ENCODE measurements around the gene ASMTL.
"Not testable (repeated sequence)": the region's sequence is repeated elsewhere in the genome, so short reads cannot be mapped to it uniquely, and the experiment has no call there.

The ASMTL gene

DNA sequence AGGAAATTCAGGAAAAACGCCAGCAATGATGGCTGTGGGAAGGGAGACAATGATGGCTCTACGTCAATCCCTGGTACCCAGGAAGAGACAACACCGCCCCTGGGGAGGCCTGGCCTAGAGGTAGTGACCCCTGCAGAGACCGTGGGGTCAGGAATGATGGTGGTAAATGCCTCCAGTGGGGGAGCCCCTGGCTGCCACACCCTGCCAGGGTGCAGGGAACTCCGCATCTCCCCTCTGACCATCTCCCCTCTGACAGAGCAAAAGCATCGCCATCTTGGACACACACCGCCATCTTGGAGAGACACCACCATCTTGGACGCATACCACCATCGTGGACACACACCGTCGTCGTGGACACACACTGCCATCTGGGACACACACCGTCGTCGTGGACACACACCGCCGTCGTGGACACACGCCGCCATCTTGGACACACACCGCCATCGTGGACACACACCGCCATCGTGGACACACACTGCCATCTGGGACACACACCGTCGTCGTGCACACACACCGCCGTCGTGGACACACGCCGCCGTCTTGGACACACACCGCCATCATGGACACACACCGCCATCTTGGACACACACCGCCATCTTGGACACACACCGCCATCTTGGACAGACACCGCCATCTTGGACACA lies 9.9 kb downstream of the ASMTL start:
- Histone ChIP-seq H3K4me1 (ENCODE audit: control insufficient read depth, insufficient read depth, low read length) (no peaks in the 10 kb centered on the region), H3K27me3 (replicated peaks; ENCODE audit: control insufficient read depth, insufficient read depth, low read length) (no peaks in the 10 kb centered on the region)

DNA sequence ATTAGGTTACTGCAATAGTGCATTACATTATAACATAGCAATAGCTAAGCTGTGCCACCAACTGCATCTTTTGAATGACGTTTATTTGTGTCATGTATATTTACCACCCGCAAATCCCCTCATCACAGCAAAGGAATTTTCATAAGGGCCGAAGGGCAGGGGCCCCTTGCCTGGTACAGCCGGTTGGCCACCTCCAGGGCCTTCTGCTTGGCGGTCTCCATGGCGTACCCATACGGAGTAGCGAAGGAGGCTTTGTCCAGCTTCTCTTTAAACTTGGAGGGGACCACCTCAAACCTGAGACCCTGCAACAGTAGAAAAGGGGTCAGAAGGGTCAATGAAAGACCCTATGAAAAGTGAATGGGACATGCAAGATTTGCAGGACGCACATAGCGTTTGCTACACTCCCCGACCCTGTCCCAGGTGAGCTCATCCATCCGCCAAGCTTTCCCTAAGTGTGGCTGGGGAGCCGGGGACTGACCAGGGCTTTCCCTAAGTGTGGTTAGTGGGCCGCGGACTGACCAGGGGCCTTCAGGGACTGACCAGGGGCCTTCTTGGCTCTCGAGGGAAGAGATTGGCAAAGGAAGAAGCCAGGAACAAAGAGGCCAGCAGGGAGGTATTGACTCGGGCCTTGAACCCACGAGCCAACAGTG lies 10.6 kb downstream of the ASMTL start:
- DNase-seq (ENCODE audit: low read depth): no peak
- Histone ChIP-seq H3K4me3 (ENCODE audit: low read length) (no peak overlapping the region), H3K4me1 (ENCODE audit: control insufficient read depth, insufficient read depth, low read length) (no peaks in the 10 kb centered on the region), H3K36me3 (ENCODE audit: control insufficient read depth, insufficient read depth, low read length, severe bottlenecking) (peaks cover 24% of the 10 kb centered on the region), H3K9me3 (ENCODE audit: control insufficient read depth, low read length) (no peaks in the 10 kb centered on the region), H3K9ac (ENCODE audit: low read length) (no peak overlapping the region), H3K27me3 (replicated peaks; ENCODE audit: control insufficient read depth, insufficient read depth, low read length) (no peaks in the 10 kb centered on the region)

More for the DNA sequence above, 9.9 kb downstream of the ASMTL start:
- no peak for DNase-seq (ENCODE audit: low read depth)
- Histone ChIP-seq H3K9ac (ENCODE audit: low read length) (no peak overlapping the region), H3K9me3 (ENCODE audit: control insufficient read depth, low read length) (no peaks in the 10 kb centered on the region), H3K4me3 (ENCODE audit: low read length) (no peak overlapping the region), H3K36me3 (ENCODE audit: control insufficient read depth, insufficient read depth, low read length, severe bottlenecking) (peaks cover 23% of the 10 kb centered on the region)

DNA sequence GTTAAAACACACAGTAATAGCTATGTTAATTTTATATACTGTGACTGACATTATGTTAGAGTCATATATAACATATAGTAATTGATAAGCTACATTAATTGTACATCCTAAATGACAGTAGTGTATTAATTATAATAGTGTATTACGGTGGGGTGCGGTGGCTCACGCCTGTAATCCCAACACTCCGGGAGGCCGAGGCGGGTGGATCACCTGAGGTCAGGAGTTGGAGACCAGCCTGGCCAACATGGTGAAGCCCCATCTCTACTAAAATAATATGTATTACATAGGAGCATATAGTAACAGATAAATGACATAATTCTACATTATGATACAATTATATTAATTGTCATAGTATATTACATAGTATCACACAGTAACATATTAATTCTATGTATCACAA lies 12.2 kb downstream of the ASMTL start:
- peaks cover 35% of the 10 kb centered on the region for H3K36me3 ChIP-seq (ENCODE audit: control insufficient read depth, insufficient read depth, low read length, severe bottlenecking)
- no peak overlapping the region for H3K4me3 ChIP-seq (ENCODE audit: low read length)
- DNase-seq (ENCODE audit: low read depth): no peak
- H3K9ac ChIP-seq (ENCODE audit: low read length): no peak overlapping the region
- H3K27me3 ChIP-seq (replicated peaks; ENCODE audit: control insufficient read depth, insufficient read depth, low read length): no peaks in the 10 kb centered on the region
- no peaks in the 10 kb centered on the region for H3K4me1 ChIP-seq (ENCODE audit: control insufficient read depth, insufficient read depth, low read length)
- H3K9me3 ChIP-seq (ENCODE audit: control insufficient read depth, low read length): no peaks in the 10 kb centered on the region

DNA sequence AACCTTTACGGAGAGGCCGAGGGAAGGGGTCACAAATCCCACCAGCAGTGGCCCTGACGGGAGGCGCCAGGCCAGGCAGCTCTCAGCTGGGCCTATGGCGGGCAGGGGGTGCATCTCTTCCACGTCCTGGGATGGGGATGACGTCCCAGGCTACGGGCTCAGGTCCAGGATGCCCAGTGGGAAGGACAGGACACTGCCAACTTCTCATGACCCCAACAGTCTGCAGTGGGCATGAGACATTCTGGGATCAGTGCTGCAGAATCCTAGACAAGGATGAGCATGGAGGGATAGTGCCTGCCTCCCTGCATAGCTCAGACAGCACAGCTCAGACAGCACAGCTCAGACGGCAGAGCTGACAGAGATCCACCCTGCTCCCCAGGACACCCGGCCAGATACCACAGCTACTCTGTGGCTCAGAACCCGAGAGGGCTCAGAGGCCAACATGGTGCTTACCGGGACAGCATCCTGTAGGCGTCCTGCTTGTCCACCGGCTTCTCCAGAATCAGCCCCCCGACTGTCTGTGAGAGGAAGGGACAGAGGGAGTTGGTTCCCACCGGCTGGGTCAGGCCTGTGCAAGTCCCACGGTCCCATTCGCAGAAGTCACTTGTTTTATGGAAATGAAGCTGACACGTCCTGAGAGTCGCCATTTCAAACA lies 17.3 kb downstream of the ASMTL start:
- Histone ChIP-seq H3K36me3 (ENCODE audit: control insufficient read depth, insufficient read depth, low read length, severe bottlenecking) (peaks cover 32% of the 10 kb centered on the region), H3K4me3 (ENCODE audit: low read length) (no peak overlapping the region), H3K9ac (ENCODE audit: low read length) (no peak overlapping the region), H3K4me1 (ENCODE audit: control insufficient read depth, insufficient read depth, low read length) (no peaks in the 10 kb centered on the region), H3K27me3 (replicated peaks; ENCODE audit: control insufficient read depth, insufficient read depth, low read length) (no peaks in the 10 kb centered on the region), H3K9me3 (ENCODE audit: control insufficient read depth, low read length) (no peaks in the 10 kb centered on the region)
- no peak for DNase-seq (ENCODE audit: low read depth)

DNA sequence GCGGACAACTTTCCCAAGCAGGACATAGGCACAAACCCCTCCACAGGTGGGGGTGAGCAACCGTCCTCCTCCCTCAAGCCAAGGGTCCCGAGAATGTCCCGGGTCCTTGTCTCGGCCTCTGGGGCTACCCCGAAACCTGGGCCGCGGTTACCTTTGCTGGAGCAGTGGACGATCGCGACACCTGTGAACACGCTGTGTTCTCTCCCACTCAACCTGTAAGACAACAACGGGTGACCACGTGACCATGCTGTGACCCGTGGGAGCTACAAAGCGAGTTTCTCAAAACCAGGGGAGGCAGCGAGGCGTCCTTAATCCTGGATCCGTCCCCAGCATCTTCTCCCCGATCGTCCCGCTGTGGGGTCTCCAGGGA lies 17.9 kb downstream of the ASMTL start:
- DNase-seq (ENCODE audit: low read depth): no peak
- H3K4me1 ChIP-seq (ENCODE audit: control insufficient read depth, insufficient read depth, low read length): no peaks in the 10 kb centered on the region
- no peak overlapping the region for H3K4me3 ChIP-seq (ENCODE audit: low read length)
- no peaks in the 10 kb centered on the region for H3K27me3 ChIP-seq (replicated peaks; ENCODE audit: control insufficient read depth, insufficient read depth, low read length)
- no peaks in the 10 kb centered on the region for H3K9me3 ChIP-seq (ENCODE audit: control insufficient read depth, low read length)
- peaks cover 30% of the 10 kb centered on the region for H3K36me3 ChIP-seq (ENCODE audit: control insufficient read depth, insufficient read depth, low read length, severe bottlenecking)
- no peak overlapping the region for H3K9ac ChIP-seq (ENCODE audit: low read length)

DNA sequence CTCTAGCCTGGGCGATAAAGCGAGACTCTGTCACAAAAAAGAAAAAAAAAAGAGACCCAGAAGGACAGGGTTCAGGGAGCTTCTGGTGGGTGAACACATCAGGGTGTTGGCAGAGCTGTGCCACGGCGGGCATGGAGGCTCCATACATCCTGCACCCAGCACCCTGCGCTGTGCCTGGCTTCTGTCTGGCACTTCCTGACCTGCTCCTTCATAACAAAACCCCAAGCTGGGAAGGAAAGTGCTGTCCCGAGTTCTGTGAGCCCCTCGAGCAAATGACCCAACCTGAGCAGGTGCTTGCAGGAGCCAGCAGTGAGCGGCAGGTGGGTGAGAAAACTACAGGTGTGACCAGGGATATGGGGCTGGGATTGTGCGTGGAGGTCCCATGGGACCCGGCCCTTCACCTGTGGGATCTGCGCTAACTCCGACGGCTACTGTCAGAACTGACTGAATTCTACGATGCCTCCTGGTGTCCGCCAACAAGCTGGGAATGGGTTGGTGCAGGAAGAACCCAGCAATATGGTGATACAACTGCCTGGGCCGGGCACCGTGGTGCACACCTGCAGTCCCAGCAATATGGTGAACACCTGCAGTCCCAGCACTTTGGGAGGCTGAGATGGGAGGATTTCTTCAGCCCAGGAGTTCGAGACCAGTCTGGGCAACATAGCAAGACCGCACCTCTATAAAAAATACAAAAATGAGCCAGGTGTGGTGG lies 18.9 kb downstream of the ASMTL start:
- no peak overlapping the region for H3K4me3 ChIP-seq (ENCODE audit: low read length)
- H3K36me3 ChIP-seq (ENCODE audit: control insufficient read depth, insufficient read depth, low read length, severe bottlenecking): peaks cover 27% of the 10 kb centered on the region
- no peak overlapping the region for H3K9ac ChIP-seq (ENCODE audit: low read length)
- no peaks in the 10 kb centered on the region for H3K27me3 ChIP-seq (replicated peaks; ENCODE audit: control insufficient read depth, insufficient read depth, low read length)
- DNase-seq (ENCODE audit: low read depth): no peak
- H3K9me3 ChIP-seq (ENCODE audit: control insufficient read depth, low read length): no peaks in the 10 kb centered on the region
- no peaks in the 10 kb centered on the region for H3K4me1 ChIP-seq (ENCODE audit: control insufficient read depth, insufficient read depth, low read length)

DNA sequence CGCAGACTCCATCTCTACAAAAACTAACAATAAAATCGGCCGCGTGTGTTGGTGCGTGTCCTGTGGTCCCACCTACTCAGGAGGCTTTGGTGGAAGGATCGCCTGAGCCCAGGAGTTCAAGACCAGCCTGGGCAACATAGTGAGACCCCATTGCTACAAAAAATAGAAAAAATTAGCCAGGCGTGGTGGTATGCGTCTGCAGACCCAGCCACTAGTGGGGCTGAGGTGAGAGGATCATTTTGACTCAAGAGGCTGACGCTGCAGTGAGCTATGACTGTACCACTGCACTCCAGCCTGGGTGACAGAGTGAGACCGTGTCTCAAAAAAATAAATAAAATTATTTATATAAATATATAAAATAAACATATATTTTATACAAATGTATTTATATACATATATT lies 22.3 kb downstream of the ASMTL start:
- H3K36me3 ChIP-seq (ENCODE audit: control insufficient read depth, insufficient read depth, low read length, severe bottlenecking): peaks cover 18% of the 10 kb centered on the region
- no peak for DNase-seq (ENCODE audit: low read depth)

DNA sequence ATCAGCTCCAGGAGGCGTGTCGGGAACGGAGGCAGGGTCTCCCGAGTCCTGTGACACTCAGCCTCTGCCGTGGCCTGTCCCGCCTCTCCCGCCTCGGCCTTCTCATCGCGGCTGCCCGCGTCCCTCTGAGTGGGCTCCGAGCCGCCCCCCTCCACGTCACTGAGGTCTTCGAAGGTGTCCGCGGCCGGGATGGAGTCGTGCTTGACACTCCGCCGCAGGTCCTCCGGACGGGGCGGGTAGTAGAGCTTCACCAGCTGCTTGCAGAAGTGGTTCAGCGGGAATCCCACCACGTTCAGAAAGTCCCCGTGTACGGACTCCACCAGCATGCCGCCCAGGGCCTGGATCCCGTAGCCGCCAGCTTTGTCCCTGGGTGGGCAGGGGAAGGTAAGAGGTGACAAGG lies 25.0 kb downstream of the ASMTL start:
- DNase-seq (ENCODE audit: low read depth): no peak
- Histone ChIP-seq H3K27me3 (replicated peaks; ENCODE audit: control insufficient read depth, insufficient read depth, low read length) (no peaks in the 10 kb centered on the region), H3K9me3 (ENCODE audit: control insufficient read depth, low read length) (no peaks in the 10 kb centered on the region), H3K4me1 (ENCODE audit: control insufficient read depth, insufficient read depth, low read length) (no peaks in the 10 kb centered on the region), H3K4me3 (ENCODE audit: low read length) (no peak overlapping the region), H3K36me3 (ENCODE audit: control insufficient read depth, insufficient read depth, low read length, severe bottlenecking) (peaks cover 24% of the 10 kb centered on the region), H3K9ac (ENCODE audit: low read length) (no peak overlapping the region)

More for the DNA sequence above, 22.3 kb downstream of the ASMTL start:
- Histone ChIP-seq H3K4me3 (ENCODE audit: low read length) (no peak overlapping the region), H3K4me1 (ENCODE audit: control insufficient read depth, insufficient read depth, low read length) (no peaks in the 10 kb centered on the region), H3K9ac (ENCODE audit: low read length) (no peak overlapping the region), H3K27me3 (replicated peaks; ENCODE audit: control insufficient read depth, insufficient read depth, low read length) (no peaks in the 10 kb centered on the region), H3K9me3 (ENCODE audit: control insufficient read depth, low read length) (no peaks in the 10 kb centered on the region)

DNA sequence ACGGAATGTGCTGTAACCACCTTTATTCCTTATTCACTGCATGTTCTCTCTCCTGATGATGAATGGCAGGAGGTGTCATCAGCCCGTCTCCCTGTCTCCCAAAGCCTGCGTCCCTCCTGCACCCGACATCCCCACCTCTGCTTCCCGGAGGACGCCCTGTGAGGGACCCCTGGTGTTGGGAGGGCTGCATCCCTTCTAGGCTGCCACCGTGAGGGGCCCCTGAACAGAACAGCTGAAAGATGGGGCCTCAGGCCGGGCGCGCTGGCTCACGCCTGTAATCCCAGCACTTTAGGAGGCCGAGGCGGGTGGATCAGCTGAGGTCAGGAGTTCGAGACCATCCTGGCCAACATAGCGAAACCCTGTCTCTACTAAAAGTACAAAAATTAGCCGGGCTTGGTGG lies 26.4 kb downstream of the ASMTL start:
- H3K27me3 ChIP-seq (replicated peaks; ENCODE audit: control insufficient read depth, insufficient read depth, low read length); DNase-seq (ENCODE audit: low read depth); H3K4me3 ChIP-seq (ENCODE audit: low read length); H3K4me1 ChIP-seq (ENCODE audit: control insufficient read depth, insufficient read depth, low read length); H3K9ac ChIP-seq (ENCODE audit: low read length); H3K9me3 ChIP-seq (ENCODE audit: control insufficient read depth, low read length): not testable (repeated sequence)
- peaks cover 33% of the 10 kb centered on the region for H3K36me3 ChIP-seq (ENCODE audit: control insufficient read depth, insufficient read depth, low read length, severe bottlenecking)

DNA sequence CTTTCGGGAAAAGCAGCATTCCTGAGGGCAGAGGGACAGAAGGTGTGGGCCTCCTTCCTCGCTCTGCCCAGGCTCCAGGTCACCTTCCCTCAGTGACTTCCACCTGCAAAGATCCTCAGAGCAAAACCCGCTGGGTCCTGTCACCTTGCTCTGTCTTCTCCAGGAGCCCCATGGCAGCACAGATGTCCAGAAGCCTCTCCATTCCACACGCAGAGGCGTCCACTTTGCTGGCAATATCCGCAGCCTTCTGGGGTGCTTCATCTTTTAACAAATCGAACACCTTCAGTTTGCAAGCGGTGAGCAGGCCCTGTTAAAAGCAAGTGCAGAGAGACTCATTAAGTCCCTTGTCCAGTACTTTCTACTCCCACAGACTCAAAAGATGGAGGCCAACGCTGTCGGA lies 27.3 kb downstream of the ASMTL start:
- H3K4me1 ChIP-seq (ENCODE audit: control insufficient read depth, insufficient read depth, low read length): no peaks in the 10 kb centered on the region
- H3K27me3 ChIP-seq (replicated peaks; ENCODE audit: control insufficient read depth, insufficient read depth, low read length): no peaks in the 10 kb centered on the region
- peaks cover 36% of the 10 kb centered on the region for H3K36me3 ChIP-seq (ENCODE audit: control insufficient read depth, insufficient read depth, low read length, severe bottlenecking)
- peaks cover 8% of the 10 kb centered on the region for H3K9me3 ChIP-seq (ENCODE audit: control insufficient read depth, low read length)
- no peak overlapping the region for H3K9ac ChIP-seq (ENCODE audit: low read length)
- no peak for DNase-seq (ENCODE audit: low read depth)
- no peak overlapping the region for H3K4me3 ChIP-seq (ENCODE audit: low read length)

DNA sequence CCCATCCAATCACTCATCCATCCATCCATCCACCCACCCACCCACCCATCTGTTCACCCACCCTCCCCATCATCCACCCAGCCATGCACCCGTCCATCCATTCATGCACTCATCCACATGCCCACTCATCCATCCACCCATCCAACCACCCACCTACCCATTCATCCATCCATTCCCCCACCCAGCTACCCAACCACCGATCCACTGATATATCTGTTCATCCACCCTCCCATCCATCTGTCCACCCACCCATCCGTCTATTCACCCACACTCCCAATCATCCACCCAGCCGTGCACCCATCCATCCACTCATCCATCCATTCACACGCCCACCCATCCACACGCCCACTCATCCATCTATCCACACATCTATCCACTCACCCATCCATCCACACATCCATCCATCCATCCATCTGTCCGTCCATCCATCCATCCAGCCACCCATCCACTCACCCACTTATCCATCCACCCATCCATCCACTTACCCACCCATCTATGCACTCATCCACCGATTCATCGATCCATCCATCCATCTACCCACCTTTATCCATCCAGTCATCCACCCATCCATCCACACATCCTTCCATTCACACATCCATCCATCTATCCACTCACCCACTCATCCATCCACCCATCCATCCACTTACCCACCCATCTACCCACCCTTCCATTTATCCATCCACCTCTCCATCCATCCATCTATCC lies 28.4 kb downstream of the ASMTL start:
- Histone ChIP-seq H3K9ac (ENCODE audit: low read length) (no peak overlapping the region), H3K9me3 (ENCODE audit: control insufficient read depth, low read length) (peaks cover 8% of the 10 kb centered on the region), H3K4me3 (ENCODE audit: low read length) (no peak overlapping the region), H3K36me3 (ENCODE audit: control insufficient read depth, insufficient read depth, low read length, severe bottlenecking) (peaks cover 36% of the 10 kb centered on the region), H3K27me3 (replicated peaks; ENCODE audit: control insufficient read depth, insufficient read depth, low read length) (no peaks in the 10 kb centered on the region), H3K4me1 (ENCODE audit: control insufficient read depth, insufficient read depth, low read length) (no peaks in the 10 kb centered on the region)
- DNase-seq (ENCODE audit: low read depth): no peak
